A549 (cell line): Measurements from ENCODE around the gene CCDC85C.

Experiments
- BHLHE40 ChIP-seq: IDR thresholded peaks from 2 replicates; pipeline ENCODE4 v1.6.1; 2012; ENCODE audit warnings: low read depth, low read length, inconsistent platforms
- CHD2 ChIP-seq: fragments of 150-350 bp; IDR thresholded peaks from 2 replicates; pipeline ENCODE4 v1.6.1; 2014; ENCODE audit warnings: low read length; ENCODE audit not compliant: partially characterized antibody
- CTCF ChIP-seq: fragments of >200 bp; sonication (Bioruptor Twin); formaldehyde crosslinking; IDR thresholded peaks from 3 replicates; pipeline ENCODE4 v1.5.1; 2016
- REST ChIP-seq: fragments of 200-600 bp; sonication (generic); IDR thresholded peaks from 2 replicates; pipeline ENCODE4 v1.6.1; 2016; ENCODE audit warnings: antibody characterized with exemption, mild to moderate bottlenecking, moderate library complexity
- USF2 ChIP-seq: fragments of 450-650 bp; IDR thresholded peaks from 2 replicates; pipeline ENCODE4 v1.6.1; 2014; ENCODE audit warnings: antibody characterized with exemption
- ZFP36 ChIP-seq: fragments of 450-650 bp; IDR thresholded peaks from 2 replicates; pipeline ENCODE4 v1.6.1; 2014; ENCODE audit warnings: borderline replicate concordance; ENCODE audit not compliant: partially characterized antibody

- TF ChIP-seq REST (no peak), BHLHE40 (no peak), ZFP36 (no peak), CTCF (no peak), CHD2 (no peak), USF2 (no peak)
Observed at GRCh38 chr14:99451234-99451633, 152.8 kb downstream of the CCDC85C start.
